GM19035 (cell line): ENCODE measurements around the gene KRT71.
"Not testable (repeated sequence)": the region's sequence is repeated elsewhere in the genome, so short reads cannot be mapped to it uniquely, and the experiment has no call there.

Experiments used
- ATAC-seq: cut with Tn5 transposase; IDR thresholded peaks from one replicate; pipeline ENCODE4 v1.9.1; 2021; ENCODE audit not compliant: unreplicated experiment

The KRT71 gene

DNA sequence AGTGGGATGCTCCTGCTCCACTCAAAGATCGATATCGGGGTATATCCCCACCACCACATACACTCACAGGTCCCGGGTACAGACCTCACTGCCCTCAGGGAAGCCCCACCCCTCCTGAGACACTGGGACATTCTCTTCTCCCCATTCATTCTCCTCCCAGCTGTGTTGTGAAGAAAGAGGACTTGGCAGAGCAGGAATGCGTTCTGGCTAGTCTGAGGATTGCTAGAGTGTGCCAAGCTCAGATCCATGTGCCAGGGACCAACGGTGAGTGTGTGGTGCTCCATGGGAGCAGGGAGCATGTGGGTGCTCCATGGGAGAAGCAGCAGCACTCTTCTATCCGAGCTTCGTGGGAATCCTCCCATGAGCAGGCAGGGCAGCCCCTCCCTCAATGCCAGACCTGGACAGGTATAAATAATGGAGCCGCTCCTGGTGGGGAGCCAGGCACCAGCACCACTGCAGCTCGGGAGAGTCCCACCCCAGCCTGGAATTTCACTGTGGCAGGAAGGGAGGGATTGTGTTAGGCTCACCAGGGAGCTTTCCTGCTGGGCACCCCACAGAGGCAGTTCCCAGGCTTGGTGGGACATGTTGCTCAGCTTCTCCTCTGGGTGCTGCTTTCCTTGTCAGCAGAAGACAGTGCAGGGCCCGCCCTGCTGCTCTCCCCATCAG is 30.5 kb downstream of the KRT71 start:
- no peak for ATAC-seq

DNA sequence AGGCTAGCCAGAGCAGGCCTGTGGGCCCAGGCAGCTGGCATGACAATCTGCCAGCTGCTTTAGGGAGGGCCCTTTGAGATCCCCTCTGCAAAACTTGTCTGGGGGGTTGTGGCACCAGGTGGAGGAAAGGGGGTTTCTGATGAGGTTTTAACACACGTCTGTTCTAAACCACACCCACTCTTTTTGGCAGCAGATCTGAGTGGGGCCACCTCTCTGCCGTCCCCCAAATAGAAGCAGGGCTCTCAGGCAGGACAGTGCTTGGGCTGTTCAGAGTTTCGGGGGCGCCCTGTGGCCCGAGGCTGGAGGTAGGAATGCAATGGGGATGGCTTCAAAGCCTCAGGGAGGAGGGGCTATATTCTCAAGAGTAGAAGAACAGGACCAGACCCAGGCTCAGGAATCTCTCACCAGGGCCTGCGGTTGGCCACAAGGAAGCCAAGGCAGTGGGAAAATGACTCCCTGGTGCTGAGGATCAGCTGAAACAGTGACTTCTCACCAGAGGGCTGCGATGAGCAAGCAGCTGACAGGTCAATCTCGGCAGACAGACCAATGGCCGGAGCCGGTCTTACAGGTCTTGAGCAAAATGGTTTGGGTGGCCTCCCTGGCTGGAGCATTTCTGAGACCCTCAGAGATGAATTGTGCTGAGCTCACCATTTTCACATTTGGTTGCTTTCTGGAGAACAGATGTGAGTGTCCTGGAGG is 31.2 kb downstream of the KRT71 start:
- no peak for ATAC-seq

DNA sequence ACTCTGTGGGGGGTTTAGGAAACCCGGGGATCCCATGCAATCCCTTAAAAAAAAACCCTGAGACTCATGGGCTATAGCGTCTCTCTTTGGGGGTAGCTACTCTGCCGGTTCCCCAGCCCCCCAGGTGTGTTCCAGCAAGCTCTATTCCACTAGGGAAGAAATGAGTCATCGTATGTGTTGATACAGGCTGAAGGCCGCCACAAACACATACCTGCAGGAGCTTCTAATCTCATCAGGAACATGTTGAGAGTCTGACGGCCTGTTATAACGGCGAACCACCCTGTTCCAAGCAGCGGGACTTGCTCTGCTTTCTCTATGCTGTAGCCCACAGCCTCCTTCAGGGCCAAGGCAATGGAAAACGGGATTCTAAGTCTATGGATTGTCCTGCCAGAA is 31.8 kb downstream of the KRT71 start:
- ATAC-seq: no peak

DNA sequence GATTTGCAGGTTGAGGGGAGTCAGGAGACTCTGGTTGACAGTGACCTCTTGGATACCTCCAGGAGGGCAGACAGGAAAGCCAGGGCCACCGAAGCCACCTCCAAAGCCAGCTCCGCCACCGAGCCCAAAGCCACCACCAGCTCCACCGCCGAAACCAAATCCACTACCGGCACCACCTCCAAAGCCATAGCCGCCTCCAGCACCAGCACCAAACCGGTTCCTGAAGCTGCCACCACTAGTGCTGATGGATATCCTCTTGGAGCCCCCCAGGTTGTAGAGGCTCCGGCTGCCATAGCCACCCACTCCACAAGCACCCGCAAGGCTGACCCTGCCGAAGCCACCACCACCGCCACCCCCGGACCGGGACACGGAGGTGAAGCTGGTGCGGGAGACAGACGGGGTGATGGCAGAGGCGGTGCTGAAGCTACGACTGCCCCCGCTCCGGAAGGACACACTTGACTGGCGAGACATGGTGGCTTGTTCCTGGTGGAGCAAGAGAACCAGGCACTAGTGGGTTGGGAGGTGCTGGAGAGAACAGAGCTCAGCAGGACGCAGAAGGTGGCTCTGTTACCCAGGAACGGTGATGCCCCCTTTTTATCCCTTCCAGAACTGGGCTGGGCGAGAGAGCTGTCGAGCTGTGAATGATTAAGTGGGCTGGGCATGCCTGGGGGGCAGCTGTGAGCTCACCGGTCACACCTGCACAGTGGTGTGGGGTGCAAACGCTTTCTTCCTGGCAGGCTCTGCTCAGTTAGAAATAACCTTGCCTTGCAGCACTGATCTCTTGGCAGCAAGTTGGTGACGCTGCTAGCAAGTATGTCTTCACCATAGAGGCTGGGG is 32.9 kb downstream of the KRT71 start, which contains the start of gene KRT5:
TSS of gene KRT5 (minus strand) at position 569 of the 837 bp plus-strand sequence. CDS start at position 471, 98 bp downstream.
- ATAC-seq: no peak

DNA sequence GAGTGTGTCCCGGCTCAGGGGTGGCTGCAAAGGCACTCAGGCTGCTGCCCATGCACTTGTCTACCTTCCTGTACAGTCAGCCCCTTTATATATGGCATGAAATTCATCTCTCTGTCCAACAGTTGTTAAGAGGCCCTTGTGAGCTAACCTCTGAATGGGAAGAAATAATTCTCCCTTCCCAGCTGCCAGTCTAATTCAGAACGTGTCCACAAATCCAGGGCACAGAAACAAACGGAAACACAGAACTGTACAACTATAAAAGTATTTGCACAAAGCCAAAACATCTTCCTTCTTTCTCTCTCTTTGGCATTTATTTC is 33.6 kb downstream of the KRT71 start:
- ATAC-seq: no peak

DNA sequence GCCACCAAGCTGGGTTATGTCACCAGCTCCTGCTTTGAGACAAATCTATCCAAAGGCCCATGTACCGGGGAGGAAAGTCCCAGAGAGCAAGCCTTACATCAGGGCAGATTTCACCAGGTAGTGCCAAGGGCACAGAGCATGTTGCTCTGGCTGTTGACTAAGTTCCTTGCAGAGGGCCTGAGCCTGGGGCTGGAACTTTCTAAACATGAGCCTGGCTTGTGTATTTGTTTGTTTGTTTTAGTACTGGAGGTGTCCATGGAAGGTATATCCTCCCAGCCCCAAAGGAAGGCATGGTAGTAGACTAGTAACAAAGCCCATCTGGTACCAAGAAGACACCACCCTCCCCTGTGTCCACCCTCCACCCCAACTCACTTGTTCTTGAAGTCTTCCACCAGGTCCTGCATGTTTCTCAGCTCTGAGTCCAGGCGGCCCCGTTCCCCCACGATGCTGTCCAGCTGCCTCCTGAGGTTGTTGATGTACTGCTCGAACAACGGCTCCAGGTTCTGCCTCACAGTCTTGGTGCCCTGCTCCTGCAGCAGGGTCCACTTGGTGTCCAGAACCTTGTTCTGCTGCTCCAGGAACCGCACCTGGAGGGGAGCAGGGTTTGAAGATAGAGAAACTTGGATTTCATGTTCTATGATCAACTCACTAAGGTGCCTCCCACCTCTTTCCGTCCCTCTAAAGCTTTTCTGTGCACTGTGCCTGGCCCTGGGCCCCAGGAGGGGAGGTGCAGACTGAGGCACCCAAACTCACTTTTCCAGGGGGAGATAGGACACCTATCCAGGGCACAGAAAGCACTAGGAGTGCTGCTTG is 34.2 kb downstream of the KRT71 start:
- ATAC-seq: no peak

DNA sequence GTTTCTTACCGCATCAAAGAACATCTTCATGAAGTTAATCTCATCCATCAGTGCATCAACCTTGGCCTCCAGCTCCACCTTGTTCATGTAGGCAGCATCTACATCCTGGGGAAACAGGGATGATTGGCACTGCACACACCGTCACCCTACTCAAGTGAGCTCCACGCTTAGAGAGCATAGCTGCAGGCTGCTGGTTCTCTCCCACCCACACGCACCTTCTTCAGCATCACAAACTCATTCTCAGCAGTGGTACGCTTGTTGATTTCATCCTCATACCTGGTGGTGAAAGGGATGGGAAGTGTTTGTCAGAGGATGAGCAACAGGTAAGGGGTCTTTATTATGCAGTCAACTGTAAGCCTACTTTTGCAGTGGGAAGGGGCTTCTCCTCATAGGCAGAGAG is 35.1 kb downstream of the KRT71 start:
- no peak for ATAC-seq

DNA sequence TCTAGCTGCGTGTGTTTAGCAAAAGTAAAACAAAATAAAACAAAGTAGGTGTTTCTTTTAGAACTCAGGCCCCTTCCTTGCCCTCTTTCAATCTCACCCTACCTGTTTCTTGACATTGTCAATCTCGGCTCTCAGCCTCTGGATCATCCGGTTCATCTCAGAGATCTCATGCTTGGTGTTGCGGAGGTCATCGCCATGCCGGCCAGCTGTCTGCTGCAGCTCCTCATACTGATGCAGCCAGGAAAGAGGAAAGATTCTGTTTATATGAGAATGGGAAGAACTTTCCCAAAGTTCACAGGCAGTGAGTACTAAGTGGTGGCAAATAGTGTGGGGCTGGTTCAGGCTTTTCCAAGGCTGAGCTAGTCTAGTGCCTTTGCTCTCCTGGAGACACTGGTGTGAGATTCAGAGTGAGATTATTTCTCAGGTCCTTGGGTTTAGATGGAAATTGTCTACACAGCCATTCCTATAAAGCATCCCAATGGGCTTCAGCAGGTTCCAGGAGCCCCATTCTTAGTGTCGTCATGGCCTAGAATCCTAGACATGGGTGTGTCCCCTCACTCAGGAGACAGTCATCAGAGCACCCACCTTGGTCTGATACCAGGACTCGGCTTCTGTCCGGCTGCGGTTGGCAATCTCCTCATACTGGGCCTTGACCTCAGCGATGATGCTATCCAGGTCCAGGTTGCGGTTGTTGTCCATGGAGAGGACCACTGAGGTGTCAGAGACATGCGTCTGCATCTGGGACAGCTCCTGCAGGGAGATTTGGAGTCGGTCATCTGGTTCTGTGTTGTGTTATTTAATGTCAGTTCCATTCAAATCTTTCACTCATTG is 35.7 kb downstream of the KRT71 start:
- no peak for ATAC-seq

DNA sequence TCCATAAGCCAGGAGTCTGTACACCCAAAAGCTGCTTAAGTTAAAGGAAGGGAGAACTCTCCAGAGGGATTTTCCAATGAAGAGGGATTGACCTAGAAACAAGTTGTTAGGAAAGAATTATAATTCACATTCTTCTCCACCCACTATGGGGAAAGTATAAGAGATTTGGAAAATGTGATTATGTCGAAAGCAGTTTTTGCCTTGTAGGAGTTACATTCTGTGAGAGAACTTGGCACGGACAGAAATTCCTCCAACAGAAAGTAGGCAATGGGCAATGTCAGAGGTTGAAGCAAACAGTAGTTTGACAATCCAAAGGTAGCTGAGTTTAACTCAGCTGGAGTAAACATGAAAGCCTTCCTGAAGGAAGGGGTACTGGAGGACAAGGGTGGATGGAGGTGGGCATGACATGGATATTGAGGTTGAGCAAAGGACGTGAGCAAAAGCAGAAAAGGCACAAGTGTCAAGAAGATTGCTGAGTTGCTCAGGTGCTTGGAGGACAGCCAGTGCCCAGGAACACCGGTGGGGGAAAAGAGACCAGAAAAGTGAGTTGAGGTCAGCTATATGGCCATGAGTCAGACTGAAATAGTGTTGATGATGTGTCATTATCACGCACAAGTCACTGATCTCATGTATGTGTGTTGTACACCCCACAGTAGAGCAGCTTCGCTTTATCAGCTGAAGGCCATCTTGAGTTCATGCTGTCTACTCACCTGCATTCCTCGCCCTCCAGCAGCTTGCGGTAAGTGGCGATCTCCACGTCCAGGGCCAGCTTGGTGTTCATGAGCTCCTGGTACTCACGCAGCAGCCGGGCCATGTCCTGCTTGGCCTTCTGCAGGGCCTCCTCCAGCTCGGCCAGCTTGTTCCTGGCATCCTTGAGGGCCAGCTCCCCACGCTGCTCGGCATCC is 36.8 kb downstream of the KRT71 start:
- no peak for ATAC-seq

DNA sequence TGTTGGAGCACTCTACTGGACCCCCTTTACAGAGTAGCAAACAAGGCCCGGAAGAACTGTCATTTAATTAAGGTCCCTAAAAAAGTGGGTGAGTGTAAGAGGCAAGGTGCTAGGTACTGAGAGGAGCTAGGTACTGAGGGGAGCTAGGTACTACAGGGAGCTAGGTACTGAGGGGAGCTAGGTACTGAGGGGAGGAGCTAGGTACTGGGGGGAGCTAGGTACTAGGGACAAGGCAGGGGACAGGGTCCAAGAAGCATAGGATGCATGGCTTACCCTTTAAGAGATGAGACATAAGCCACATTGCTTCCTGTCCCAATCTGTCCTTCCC is 37.7 kb downstream of the KRT71 start:
- ATAC-seq: no peak

DNA sequence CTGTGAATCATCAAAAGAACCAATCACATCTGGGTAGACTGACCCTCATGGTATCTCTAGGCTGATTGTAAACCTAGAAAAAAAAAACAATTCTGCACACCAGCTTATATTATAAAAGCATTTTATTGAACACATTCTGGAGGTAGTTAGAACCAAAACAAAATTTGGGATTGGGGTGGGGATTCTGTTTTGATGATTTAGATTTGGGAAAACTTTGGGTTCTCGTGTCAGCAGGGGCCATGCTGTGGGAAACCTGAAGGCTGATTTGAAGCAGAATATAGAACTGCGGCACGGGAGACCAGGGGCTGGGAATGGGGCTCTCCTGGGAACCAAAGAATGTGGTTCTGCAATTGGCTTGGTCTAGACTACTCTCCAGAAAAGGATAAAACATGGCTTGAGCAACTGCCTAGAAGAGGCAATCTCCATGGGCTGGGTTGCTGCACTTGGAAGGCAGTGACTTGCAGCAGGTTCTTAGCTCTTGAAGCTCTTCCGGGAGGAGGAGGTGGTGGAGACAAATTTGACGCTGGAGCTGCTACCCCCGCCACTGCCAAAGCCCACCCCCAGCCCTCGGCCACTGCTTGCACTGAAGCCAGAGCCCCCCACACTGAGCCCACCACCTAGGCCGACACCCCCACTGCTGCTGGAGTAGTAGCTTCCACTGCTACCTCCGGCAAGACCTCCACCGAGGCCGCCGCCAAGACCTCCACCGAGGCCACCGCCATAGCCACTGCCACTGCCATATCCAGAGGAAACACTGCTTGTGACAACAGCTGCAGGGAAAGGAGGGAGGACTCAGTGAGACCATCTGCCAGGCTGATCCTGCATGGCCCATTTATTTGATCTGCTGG is 38.2 kb downstream of the KRT71 start:
- no peak for ATAC-seq

DNA sequence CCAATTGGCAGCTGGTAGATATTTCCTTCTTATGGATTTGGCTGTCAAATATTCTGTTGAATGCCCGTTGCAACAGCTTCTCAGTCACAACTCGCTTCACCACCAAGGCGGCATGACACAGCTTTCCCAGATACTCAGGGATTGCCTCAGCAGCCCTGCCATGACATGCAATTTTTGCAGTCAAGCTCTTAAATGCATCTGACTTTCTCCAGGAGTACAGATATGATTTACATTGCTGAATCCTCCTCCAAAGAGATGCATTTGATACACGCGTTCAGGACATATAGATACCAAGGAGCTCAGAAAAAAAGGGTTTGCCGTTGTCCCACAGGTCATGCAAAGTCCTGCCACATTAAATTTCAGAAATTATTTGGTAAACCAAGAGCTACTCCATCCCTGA is 39.2 kb downstream of the KRT71 start:
- no peak for ATAC-seq

DNA sequence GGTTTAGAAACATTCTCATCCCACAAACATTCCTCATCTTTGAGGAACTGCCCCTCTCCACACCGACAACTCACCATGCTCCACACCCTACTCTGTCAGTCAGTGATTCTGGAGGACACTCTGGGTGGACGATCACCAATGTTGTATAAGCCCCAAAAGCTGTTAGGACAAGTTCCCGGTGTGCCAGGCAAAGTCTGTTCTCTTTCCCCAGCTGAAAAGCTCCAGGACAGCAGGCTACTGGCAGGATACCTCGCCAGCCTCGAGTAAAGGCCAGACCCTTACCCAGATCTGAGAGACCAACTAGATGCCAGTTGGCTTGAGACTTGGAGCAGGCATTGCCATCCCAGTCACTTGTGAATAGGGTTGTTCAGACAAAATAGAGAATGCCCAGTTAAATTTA is 44.7 kb downstream of the KRT71 start:
- no peak for ATAC-seq

DNA sequence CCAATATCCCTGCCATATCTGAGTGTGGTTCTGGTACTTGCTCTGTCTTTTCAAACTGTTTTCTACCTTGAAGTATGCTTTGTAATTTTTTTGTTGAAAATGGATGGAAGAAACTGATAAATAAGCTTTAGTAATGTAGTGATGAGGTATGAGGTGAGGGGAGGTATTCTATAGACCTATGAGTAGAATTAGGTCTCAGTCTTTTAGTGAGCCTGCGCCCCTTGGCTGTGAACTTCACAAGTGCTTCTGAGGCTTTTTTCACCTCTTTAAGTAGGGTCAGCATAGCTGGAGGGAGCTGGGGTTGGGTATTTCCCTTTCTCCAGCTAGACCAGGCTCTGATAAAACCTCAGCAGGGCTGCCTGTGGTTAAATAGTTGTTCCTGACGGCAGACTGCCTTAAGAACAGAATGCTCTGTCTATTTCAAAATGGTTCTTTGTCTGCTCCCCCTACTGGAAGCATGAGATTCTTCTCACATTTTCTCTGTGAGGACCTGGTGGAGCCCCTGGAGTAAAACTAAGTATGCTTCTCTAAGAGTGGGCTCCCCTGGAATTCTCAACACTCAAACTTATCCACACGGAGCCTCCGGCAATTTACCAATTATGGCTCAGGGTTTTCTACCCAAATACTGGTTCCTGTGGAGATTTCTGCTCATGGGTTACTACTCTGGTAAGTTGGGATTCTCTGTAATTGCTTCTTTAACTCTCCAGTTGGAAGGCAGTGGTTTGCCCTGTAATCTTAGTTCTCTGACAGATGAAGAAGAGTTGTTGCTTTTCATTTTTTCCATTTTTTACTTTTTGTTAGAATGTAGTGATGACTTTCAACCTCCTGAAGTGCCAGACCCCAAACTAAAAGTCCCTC is 45.9 kb downstream of the KRT71 start:
- ATAC-seq: no peak

DNA sequence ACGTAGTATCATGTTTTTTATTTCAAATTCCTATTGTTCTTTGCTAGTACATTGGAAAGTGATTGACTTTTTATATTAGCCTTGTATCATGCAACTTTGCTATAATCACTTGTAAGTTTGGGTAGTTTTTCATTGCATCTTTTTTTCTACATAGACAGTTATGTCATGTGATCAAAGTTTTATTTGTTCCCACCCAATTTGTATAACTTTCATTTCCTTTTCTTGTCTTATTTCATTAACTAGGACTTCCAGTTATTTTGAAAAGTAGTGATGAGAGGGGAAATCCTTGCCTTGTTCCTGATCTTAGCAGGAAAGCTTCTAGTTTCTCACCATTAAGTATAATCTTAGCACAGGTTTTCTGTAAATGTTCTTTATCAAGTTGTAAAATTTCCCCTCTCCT is 50.1 kb downstream of the KRT71 start:
- no peak for ATAC-seq

DNA sequence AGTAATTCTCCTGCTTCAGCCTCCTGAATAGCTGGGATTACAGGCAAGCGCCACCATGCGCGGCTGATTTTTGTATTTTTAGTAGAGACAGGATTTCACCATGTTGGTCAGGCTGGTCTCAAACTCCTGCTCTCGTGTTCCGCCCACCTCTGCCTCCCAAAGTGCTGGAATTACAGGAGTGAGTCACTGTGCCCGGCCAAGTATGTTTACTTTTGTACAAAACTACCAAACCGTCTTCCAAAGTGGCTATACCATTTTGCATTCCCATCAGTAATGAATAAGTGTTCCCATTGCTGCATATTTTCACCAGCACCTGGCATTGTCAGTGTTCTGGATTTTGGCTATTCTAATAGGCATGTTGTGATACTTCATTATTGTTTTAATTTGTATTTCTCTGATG is 51.5 kb downstream of the KRT71 start:
- no peak for ATAC-seq

DNA sequence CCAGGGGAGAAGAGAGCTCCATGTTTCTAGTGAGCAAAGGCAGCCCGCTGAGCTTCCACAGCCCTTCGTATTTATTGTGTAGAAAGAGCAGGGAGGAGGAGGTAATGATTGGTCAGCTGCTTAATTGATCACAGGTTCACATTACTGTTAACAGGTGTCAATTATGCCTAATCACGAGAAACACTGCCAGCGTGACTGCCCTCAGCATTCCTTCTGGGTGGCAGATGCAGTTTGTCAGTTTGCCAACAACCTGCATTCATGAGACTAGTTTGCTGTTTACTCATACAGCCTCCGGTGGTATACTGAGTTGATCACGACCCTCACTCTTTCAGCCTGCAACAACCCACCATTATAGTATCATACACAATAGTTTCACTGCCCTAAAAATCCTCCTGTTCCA is 52.4 kb downstream of the KRT71 start:
- not testable (repeated sequence) for ATAC-seq
